GM19193 (cell line): Measurements from ENCODE around the gene DYNC1I1.

Experiments
- POLR2A ChIP-seq: IDR thresholded peaks from 4 replicates; pipeline ENCODE4 v1.6.1; 2011; ENCODE audit not compliant: insufficient read depth, insufficient read length; ENCODE audit errors: extremely low read depth

Gene DYNC1I1

GRCh38 chr7:96034940-96035727 is 262.8 kb downstream of the DYNC1I1 start:
- no peak for TF ChIP-seq POLR2A

DNA sequence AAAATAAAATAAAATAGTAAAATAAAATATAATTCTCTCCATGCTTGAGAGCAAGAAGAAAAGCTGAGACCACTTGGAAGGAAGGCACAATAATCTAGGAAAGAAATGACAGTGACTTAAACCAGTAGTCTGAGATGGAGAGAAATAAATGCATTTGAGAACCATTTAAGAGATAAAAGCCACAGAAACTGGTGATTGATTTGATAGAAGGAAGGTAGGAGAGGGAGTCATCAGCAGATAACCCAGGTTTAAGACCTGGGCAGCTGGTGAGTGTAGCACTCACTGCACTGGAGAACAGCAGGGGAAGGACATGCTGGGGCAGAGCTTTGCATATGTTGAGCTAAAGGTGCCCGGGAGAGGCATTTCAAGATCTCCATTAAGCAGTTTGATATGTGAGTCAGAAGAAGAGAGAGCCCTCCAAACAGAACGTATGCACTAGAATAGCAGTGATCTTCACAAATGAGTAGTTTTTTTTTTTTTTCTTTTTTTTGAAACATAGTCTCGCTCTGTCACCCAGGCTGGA is 268.0 kb downstream of the DYNC1I1 start:
- no peak for TF ChIP-seq POLR2A

DNA sequence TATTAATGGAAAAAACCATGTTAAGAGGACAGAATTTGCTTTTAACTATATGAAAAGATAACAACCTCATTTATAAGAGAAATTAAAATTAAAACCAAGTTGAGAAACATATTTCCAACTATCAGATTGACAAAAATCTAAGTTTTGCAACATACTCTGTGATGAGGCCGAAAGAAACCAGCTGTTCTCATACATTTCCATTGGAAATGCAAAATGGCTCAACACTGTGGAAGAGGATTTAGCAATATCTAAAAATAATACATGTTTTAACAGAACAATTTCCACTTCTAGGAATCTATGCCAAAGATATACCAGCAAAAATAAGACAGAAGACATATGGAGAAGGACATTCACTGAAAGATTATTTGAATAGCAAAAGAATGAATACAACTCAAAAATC is 268.8 kb downstream of the DYNC1I1 start:
- no peak for TF ChIP-seq POLR2A

- TF ChIP-seq POLR2A = no peak
Measured at GRCh38 chr7:96045181-96045580, 272.8 kb downstream of the DYNC1I1 start.

- no peak for TF ChIP-seq POLR2A
Measured at GRCh38 chr7:96045919-96046318, 273.6 kb downstream of the DYNC1I1 start.

DNA sequence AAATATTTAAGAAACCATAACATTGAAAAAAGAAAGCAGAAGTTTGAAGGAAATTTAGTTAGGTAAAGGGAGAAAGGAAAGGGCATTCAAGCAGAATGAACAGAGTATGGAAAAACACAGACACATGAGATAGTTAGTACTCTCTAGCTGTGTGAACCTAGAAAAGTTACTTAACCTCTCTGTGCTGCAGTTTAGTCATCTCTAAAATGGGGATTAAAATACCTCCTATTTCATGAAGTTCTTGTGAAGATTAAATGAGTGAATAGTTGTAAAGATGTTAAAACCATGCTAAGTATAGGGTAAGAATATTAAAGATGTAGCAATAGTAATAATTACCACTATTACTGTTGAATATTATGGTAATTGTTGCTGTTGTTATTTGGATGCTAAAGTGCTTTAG is 279.9 kb downstream of the DYNC1I1 start:
- TF ChIP-seq POLR2A = no peak

GRCh38 chr7:96052860-96053470 is 280.6 kb downstream of the DYNC1I1 start:
- no peak for TF ChIP-seq POLR2A

DNA sequence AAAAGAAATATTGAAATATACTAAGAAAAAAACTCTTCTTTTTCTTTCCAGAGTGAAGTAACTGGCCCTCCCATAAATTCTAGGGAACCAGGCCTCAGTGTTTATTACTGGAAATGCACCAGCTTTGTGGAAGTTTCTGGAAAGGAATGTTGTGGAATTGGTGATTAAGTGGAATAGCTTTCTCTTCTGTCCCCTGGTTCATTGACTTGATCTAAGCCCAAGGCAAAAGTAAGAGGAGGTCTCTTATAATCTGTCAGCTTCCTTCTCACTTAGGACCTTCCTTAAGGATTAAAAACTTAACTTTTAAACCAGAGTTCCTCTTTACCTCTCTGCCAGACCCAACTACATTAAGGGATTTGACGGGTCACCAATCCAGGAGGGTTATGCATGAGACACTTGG is 283.4 kb downstream of the DYNC1I1 start:
- no peak for TF ChIP-seq POLR2A

DNA sequence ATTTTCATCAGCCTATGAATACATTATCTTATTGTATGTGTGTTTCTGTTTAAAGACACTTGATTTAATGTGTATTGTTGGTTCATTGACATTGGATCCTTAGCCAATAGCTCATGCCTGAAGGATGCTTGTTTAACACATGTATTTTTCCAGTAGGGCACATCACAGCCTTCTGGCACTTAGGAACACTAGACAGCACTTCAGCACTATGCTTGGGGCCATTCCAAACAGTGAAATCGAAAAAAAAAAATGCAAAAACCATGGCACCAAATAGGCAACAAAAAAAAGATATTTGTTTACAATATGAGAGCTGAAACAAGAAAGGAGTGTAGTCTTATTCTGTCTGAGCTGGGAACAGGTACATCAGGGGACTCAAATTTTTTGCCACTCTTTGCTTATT is 286.7 kb downstream of the DYNC1I1 start:
- TF ChIP-seq POLR2A = no peak

GRCh38 chr7:96061009-96061408 is 288.7 kb downstream of the DYNC1I1 start:
- no peak for TF ChIP-seq POLR2A

- TF ChIP-seq POLR2A = no peak
Measured at GRCh38 chr7:96061844-96062243, 289.5 kb downstream of the DYNC1I1 start.

GRCh38 chr7:96067321-96067720 is 295.0 kb downstream of the DYNC1I1 start:
- TF ChIP-seq POLR2A = no peak

- TF ChIP-seq POLR2A = no peak
Measured at GRCh38 chr7:96069401-96069800, 297.0 kb downstream of the DYNC1I1 start.

- TF ChIP-seq POLR2A = no peak
Measured at GRCh38 chr7:96074871-96075270, 302.5 kb downstream of the DYNC1I1 start.

DNA sequence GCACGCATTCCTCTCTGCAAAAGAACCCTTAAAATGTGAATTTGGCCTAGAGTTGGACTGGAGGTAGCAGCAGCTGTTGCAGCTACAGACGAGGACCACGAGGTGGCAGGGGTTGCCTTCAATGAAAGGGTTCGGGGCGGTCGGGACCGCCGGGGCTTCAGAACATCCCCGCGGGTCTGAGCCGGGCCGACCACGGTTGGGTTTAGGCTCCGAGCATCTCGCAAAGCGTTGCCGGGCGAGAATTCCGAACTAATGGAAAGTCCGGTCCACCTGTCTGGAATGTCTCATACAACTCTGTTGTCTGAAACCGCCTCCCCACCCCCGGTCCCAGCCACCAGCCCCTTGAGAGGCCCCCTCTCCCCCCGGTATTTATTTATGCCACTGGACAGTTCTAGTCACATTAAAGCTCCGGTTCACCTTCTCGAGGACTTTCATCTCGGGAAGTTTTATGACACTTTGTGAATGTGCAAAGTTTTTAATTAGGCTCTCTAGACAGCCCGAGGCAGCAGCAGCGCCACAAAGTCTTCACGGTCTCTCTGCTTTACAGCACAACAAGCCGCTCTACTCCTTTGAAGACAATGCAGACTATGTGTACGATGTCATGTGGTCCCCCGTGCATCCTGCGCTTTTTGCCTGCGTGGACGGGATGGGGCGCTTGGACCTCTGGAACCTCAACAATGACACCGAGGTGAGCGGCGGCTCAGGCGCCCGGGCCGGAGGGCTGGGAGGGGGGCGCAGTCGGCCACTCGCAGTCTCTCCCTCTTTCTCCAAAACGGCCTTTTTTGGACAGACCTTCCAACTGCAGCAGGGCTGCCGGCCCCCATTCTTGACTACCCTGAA is 303.4 kb downstream of the DYNC1I1 start:
- no peak for TF ChIP-seq POLR2A
